Measurements from ENCODE around the gene HEPN1. TPM values are rescaled to one million over a fixed set of nuclear protein-coding genes. Genes with fewer than 3 reads are reported as not detected.
"Not testable (repeated sequence)": the region's sequence is repeated elsewhere in the genome, so short reads cannot be mapped to it uniquely, and the experiment has no call there.

HEPN1 gene
- total RNA-seq, 1 donor from 2014 or later = not detected

DNA sequence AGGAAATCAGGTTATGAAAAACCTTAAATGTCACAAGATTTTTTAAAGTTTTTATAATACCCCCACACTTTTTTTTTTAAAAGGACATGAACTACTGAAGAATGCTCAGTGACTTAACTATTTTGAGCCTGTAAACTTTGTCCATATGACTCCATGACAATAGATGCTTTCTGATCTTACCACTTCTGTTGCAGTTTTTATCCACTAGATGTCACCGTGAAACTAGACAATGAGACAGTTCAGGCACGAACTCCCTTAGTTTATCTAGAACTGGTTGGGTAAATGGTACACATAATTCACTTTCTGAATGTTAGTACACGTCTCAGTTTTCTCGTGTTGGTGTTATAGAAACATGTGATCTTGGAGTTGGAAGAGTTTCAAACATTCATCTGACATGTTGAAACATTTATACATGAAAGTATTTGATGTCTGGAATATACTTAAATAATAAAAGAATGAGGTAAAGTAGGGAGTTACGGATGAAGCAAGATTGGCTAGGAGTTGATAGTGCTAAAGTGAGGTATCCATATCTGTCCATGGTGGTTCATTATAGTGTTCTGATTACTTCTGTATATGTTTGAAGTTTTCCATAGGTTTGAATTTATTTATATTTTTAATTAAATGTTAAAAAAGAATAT lies 43.0 kb downstream of the HEPN1 start:
- no peak for FAIRE-seq

DNA sequence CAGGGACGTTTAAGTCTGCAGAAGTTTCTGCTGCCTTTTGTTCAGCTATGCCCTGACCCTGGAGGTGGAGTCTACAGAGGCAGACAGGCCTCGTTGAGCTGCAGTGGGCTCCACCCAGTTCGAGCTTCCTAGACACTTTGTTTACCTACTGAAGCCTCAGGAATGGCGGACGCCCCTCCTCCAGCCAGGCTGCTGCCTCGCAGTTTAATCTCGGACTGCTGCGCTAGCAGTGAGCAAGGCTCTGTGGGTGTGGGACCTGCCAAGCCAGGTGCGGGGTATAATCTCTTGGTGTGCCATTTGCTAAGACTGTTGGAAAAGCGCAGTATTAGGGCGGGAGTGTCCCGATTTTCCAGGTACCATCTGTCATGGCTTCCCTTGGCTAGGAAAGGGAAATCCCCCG lies 49.1 kb downstream of the HEPN1 start:
- FAIRE-seq; H3K4me3 ChIP-seq (ENCODE audit: low read depth, low read length); H3K27me3 ChIP-seq (ENCODE audit: control insufficient read depth, insufficient read depth, low read length); DNase-seq (ENCODE audit: low read depth); H3K36me3 ChIP-seq (ENCODE audit: control insufficient read depth, insufficient read depth, low read length): not testable (repeated sequence)

More for the DNA sequence above, 43.0 kb downstream of the HEPN1 start:
- TF ChIP-seq, protein P1, sequence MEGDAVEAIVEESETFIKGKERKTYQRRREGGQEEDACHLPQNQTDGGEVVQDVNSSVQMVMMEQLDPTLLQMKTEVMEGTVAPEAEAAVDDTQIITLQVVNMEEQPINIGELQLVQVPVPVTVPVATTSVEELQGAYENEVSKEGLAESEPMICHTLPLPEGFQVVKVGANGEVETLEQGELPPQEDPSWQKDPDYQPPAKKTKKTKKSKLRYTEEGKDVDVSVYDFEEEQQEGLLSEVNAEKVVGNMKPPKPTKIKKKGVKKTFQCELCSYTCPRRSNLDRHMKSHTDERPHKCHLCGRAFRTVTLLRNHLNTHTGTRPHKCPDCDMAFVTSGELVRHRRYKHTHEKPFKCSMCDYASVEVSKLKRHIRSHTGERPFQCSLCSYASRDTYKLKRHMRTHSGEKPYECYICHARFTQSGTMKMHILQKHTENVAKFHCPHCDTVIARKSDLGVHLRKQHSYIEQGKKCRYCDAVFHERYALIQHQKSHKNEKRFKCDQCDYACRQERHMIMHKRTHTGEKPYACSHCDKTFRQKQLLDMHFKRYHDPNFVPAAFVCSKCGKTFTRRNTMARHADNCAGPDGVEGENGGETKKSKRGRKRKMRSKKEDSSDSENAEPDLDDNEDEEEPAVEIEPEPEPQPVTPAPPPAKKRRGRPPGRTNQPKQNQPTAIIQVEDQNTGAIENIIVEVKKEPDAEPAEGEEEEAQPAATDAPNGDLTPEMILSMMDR (IDR thresholded peaks at IDR 0.05; ENCODE audit: insufficient read depth, low read length, severe bottlenecking) = peak; percentile 58
- Histone ChIP-seq H3K4me3 (ENCODE audit: low read depth, low read length) (no peak overlapping the region), H3K27me3 (ENCODE audit: control insufficient read depth, insufficient read depth, low read length) (no peaks in the 10 kb centered on the region), H3K36me3 (ENCODE audit: control insufficient read depth, insufficient read depth, low read length) (no peaks in the 10 kb centered on the region)
- DNase-seq (ENCODE audit: low read depth) = peak; percentile 78

Other genes starting within 250 kb of the HEPN1 start
- gene SIAE, start 245.5 kb upstream of the HEPN1 start, total RNA-seq = 9.0 and 10.8 TPM in 2 replicates
- 2.4 and 5.8 TPM in 2 replicates for gene SPA17, start 245.3 kb upstream of the HEPN1 start, total RNA-seq
- gene NRGN, start 179.3 kb upstream of the HEPN1 start, total RNA-seq = not detected in 2 replicates
- 0.53 and 2.0 TPM in 2 replicates for gene VSIG2, start 167.0 kb upstream of the HEPN1 start, total RNA-seq
- gene ESAM, start 157.0 kb upstream of the HEPN1 start, total RNA-seq = not detected in 2 replicates
- gene MSANTD2, start 118.8 kb upstream of the HEPN1 start, total RNA-seq = 2.9 TPM in 2 replicates
- 29.5 and 30.2 TPM in 2 replicates for gene ROBO3, start 53.8 kb upstream of the HEPN1 start, total RNA-seq
- gene ROBO4, start 21.4 kb upstream of the HEPN1 start, total RNA-seq = under 0.01 TPM in 1 of 2 replicates, not detected in the other
- not detected in 2 replicates for gene HEPACAM, start 16.8 kb downstream of the HEPN1 start, total RNA-seq
- 1.1 and 1.8 TPM in 2 replicates for gene CCDC15, start 35.0 kb downstream of the HEPN1 start, total RNA-seq
- 25.5 and 30.1 TPM in 2 replicates for gene SLC37A2, start 144.1 kb downstream of the HEPN1 start, total RNA-seq
- 28.4 and 29.3 TPM in 2 replicates for gene TMEM218, start 192.4 kb downstream of the HEPN1 start, total RNA-seq
- under 0.01 TPM in 1 of 2 replicates, not detected in the other for gene PKNOX2, start 245.5 kb downstream of the HEPN1 start, total RNA-seq